ENCODE measurements around the gene FBLN2.
A peak's percentile ranks its signal among the peaks of the same experiment; 100 is the strongest.

FBLN2 gene

DNA sequence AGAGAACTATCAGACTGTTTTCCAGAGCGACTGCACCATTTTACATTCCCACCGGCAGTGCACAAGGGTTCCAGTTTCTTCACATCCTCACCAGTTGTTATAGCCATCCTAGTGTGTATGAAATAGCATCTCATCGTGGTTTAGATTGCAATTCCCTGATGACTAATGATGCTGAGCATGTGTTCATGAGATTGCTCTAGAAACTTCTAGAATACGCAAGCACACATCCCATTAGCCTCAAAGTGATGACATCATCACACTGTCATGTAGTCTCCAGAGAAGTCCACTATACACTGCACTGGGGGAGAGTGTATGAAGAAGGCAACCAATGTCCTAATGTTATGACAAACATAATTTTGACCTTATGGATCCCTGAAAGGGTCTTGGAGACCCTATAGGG is 30.1 kb downstream of the FBLN2 start:
- Histone ChIP-seq H3K4me1 (ENCODE audit: low read depth, poor library complexity, severe bottlenecking) (peaks cover 71% of the 10 kb centered on the region), H3K4me2 (no peak overlapping the region), H3K27ac (no peak overlapping the region)

DNA sequence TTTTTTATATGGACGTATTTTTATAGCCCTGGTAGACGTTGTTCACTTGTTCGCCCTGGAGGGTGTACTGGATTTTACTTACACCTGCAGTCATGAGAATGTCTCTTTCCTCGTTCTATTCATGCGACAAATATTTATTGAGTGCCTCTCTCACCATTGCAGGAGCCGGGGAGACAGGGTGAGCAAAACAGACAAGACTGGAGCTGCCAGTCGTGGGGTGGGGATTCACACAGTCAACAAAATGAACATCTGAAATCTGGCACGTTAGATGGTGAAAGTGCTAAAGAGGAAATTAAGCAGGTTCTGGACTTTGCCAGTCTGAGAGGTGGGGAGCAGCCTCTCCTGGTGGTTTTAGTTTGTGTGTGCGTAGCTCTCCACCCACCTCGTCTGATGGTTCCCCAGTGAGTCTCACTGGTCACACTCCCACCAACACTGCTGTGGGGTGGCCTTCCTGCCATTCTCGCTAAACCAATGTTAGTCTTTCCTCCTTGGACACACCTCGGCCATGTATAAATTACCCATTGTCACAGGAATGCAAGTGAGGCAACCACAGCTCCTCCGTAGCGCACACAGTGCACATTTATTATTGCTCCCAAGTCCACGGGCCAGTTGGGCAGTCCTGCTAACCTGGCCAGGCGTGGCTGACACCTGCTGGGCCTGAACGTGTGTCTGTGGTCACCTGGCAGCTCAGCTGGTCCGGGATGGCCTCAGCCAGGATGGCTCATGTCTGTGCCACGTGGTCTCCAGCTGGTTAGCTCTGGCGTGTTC is 31.5 kb downstream of the FBLN2 start:
- TF ChIP-seq, protein P1, sequence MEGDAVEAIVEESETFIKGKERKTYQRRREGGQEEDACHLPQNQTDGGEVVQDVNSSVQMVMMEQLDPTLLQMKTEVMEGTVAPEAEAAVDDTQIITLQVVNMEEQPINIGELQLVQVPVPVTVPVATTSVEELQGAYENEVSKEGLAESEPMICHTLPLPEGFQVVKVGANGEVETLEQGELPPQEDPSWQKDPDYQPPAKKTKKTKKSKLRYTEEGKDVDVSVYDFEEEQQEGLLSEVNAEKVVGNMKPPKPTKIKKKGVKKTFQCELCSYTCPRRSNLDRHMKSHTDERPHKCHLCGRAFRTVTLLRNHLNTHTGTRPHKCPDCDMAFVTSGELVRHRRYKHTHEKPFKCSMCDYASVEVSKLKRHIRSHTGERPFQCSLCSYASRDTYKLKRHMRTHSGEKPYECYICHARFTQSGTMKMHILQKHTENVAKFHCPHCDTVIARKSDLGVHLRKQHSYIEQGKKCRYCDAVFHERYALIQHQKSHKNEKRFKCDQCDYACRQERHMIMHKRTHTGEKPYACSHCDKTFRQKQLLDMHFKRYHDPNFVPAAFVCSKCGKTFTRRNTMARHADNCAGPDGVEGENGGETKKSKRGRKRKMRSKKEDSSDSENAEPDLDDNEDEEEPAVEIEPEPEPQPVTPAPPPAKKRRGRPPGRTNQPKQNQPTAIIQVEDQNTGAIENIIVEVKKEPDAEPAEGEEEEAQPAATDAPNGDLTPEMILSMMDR (conservative IDR thresholded peaks at IDR 0.05; ENCODE audit: low read depth, low read length) = no peak
- Histone ChIP-seq H3K27me3 (ENCODE audit: insufficient read depth, low read depth) (no peaks in the 10 kb centered on the region), H3K4me1 (ENCODE audit: low read depth, poor library complexity, severe bottlenecking) (peaks cover 57% of the 10 kb centered on the region), H3K9ac (no peak overlapping the region), H3K4me2 (no peak overlapping the region; the same call in 1 of the 2 replicates), H3K27ac (peak overlapping the region; percentile 44; the same call in 1 of the 2 replicates), H3K79me2 (ENCODE audit: insufficient read depth, low read depth) (no peaks in the 10 kb centered on the region), H4K20me1 (ENCODE audit: insufficient read depth) (no peaks in the 10 kb centered on the region), H2AFZ (ENCODE audit: low read depth) (peak overlapping the region; percentile 14; the same call in 1 of the 2 replicates), H3K36me3 (ENCODE audit: insufficient read depth) (no peaks in the 10 kb centered on the region), H3K4me3 (IDR thresholded peaks at IDR 0.05; ENCODE audit: insufficient read depth, low read depth, low read length) (no peak overlapping the region)

More for the DNA sequence above, 30.1 kb downstream of the FBLN2 start:
- Histone ChIP-seq H4K20me1 (ENCODE audit: insufficient read depth) (no peaks in the 10 kb centered on the region), H3K36me3 (ENCODE audit: insufficient read depth) (no peaks in the 10 kb centered on the region), H3K4me3 (IDR thresholded peaks at IDR 0.05; ENCODE audit: insufficient read depth, low read depth, low read length) (no peak overlapping the region), H3K9ac (no peak overlapping the region), H2AFZ (ENCODE audit: low read depth) (no peak overlapping the region), H3K79me2 (ENCODE audit: insufficient read depth, low read depth) (no peaks in the 10 kb centered on the region), H3K27me3 (ENCODE audit: insufficient read depth, low read depth) (no peaks in the 10 kb centered on the region)
- TF ChIP-seq, protein P1 (conservative IDR thresholded peaks at IDR 0.05; ENCODE audit: low read depth, low read length) = no peak

DNA sequence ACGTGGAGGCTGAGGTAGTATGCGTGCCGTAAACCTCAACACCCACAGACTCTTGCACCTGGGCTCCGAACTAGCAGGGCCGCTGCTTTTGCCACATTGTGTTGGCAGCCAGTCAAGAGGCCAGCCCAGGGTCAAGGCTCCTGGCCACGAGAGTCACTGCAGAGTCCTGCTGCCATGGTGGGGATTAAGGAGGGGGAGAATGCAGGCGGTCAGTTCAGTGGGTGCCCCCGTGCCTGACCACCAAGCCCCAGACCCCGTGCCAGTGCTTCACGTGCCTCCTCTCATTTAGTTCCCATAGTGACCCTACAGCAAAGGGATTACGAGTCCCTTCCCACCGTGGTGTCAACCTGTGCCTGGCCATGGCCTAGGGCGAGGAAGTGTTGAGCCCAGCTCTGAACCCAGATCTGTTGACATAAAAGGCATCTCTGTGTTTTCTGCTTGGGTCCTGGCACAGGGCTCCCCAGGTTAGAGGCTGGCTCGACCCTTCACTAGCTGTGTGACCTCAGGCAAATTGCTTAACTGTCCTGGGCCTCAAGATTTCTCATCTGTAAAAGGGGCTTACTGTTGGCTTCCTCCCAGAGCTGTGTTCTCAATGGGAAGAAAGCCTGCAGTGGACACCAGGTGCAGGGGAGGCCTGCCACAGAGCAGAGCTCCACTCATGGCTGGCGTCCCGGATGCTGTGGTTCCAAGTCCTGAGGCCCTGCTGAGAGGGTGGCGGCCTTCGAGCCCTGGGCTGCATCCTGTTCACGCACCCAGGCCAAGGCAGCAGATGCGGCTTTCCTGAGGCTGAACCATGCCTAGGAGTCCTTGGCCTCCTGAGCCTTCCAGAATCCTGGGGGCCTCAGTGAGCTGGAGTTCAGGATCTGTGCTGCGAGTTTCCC is 32.8 kb downstream of the FBLN2 start:
- Histone ChIP-seq H3K4me3 (IDR thresholded peaks at IDR 0.05; ENCODE audit: insufficient read depth, low read depth, low read length) (no peak overlapping the region), H3K9ac (no peak overlapping the region), H3K4me2 (no peak overlapping the region), H4K20me1 (ENCODE audit: insufficient read depth) (no peaks in the 10 kb centered on the region), H3K27me3 (ENCODE audit: insufficient read depth, low read depth) (no peaks in the 10 kb centered on the region), H3K36me3 (ENCODE audit: insufficient read depth) (no peaks in the 10 kb centered on the region), H3K4me1 (ENCODE audit: low read depth, poor library complexity, severe bottlenecking) (peaks cover 45% of the 10 kb centered on the region), H2AFZ (ENCODE audit: low read depth) (no peak overlapping the region), H3K79me2 (ENCODE audit: insufficient read depth, low read depth) (no peaks in the 10 kb centered on the region), H3K27ac (peak overlapping the region; percentile 39)
- TF ChIP-seq, protein P1 (conservative IDR thresholded peaks at IDR 0.05; ENCODE audit: low read depth, low read length) = no peak

DNA sequence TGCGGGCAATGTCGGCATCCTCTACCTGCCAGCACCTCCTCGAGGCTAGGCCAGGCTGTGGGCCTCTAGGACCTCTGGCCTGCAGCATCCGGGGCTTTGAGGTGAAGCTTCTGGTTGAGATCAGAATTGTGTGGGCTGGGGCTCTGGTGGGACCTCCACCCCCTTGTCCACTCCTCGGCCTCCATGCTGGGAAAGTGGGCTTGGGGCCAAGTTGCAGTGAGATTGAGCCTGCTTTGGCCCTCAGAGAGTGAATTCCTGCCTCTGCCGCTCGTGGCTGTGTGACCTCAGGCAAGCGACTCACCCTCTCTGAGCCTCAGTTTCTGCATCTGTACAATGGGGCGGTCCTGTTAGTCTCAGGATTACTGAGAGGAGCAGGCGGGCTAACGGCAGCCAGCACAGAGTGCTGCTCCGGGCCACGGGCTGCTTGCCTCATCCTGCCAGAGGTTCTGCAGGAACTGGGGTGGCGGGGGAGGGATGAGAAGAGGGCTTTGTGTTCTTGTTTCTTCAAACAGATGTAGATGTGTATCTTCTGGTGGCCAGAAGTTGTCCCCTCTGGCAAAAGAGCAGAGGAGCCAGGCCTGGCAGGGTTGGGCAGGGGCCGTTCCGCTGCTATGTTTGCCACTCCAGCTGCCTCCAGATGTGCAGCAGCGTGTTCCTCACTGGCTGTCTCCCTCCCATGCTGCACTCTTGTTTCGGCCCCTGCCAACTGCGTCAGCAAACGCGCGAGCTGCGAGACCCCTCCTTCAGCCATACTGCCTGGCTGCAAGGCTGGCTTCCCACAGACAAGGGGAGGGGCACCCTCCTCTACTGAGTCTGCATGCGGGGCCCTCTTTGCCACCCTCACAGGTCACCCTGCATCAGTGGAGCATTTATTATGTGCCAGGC is 33.7 kb downstream of the FBLN2 start:
- TF ChIP-seq, protein P1 (conservative IDR thresholded peaks at IDR 0.05; ENCODE audit: low read depth, low read length) = no peak
- Histone ChIP-seq H3K27ac (no peak overlapping the region), H3K36me3 (ENCODE audit: insufficient read depth) (no peaks in the 10 kb centered on the region), H3K4me3 (IDR thresholded peaks at IDR 0.05; ENCODE audit: insufficient read depth, low read depth, low read length) (no peak overlapping the region), H3K79me2 (ENCODE audit: insufficient read depth, low read depth) (no peaks in the 10 kb centered on the region), H3K4me2 (no peak overlapping the region), H3K27me3 (ENCODE audit: insufficient read depth, low read depth) (no peaks in the 10 kb centered on the region), H4K20me1 (ENCODE audit: insufficient read depth) (no peaks in the 10 kb centered on the region), H3K4me1 (ENCODE audit: low read depth, poor library complexity, severe bottlenecking) (peaks cover 36% of the 10 kb centered on the region), H2AFZ (ENCODE audit: low read depth) (no peak overlapping the region), H3K9ac (no peak overlapping the region)
